Upper lobe of right lung (tissue), 1 donor: ENCODE results near the gene CMC1. TPM values are rescaled to one million over a fixed set of nuclear protein-coding genes. Genes with fewer than 3 reads are reported as not detected.
A peak's percentile ranks its signal among the peaks of the same experiment; 100 is the strongest.
"Not testable (repeated sequence)": the region's sequence is repeated elsewhere in the genome, so short reads cannot be mapped to it uniquely, and the experiment has no call there.

Experiments
- ATAC-seq: fragments of 200-7000 bp; cut with Tn5 transposase; one replicate; pipeline ENCODE4 v1.9.1; 2020; ENCODE audit warnings: mild to moderate bottlenecking, moderate library complexity
- DNase-seq: peaks from one replicate; pipeline ENCODE4 v3.0.0-alpha.2; 2020
- H3K27ac ChIP-seq: fragments of 200-600 bp; one replicate; pipeline ENCODE4 v1.8.0; 2022
- H3K27me3 ChIP-seq: fragments of 200-600 bp; one replicate; pipeline ENCODE4 v1.8.0; 2022; ENCODE audit warnings: mild to moderate bottlenecking
- H3K36me3 ChIP-seq: fragments of 200-600 bp; one replicate; pipeline ENCODE4 v1.8.0; 2022
- H3K4me1 ChIP-seq: fragments of 200-600 bp; one replicate; pipeline ENCODE4 v1.8.0; 2022
- H3K4me3 ChIP-seq: fragments of 200-600 bp; one replicate; pipeline ENCODE4 v1.8.0; 2022; ENCODE audit warnings: mild to moderate bottlenecking
- H3K9me3 ChIP-seq: fragments of 200-600 bp; one replicate; pipeline ENCODE4 v1.8.0; 2022
- CTCF ChIP-seq: fragments of 200-600 bp; IDR thresholded peaks from one replicate; pipeline ENCODE4 v1.8.0; 2022; ENCODE audit warnings: antibody characterized with exemption
- intact Hi-C: fragments of 100-400 bp; cut with DNase I; formaldehyde crosslinking; loops from one replicate; pipeline ENCODE4 v1.11.0; 2022
- total RNA-seq: library from RNA; stranded (reverse); fragmentation: NEBNext Ultra II Directional; extraction: Animal tissue kit (Norgen Biotek cat#: 25700); gene quantifications from one replicate; pipeline ENCODE4 v1.2.1, GENCODE V29; 2021
- donor health status: DM: no; HTN: yes; CAD: no; lungs with severe emphysema.

Gene CMC1
- total RNA-seq, 1 donor from 2014 or later: 17.8 TPM

- Histone ChIP-seq H3K4me1 (no peaks in the 10 kb centered on the region), H3K4me3 (no peak overlapping the region), H3K27ac (no peak overlapping the region), H3K36me3 (no peaks in the 10 kb centered on the region), H3K9me3 (peaks cover 6% of the 10 kb centered on the region), H3K27me3 (no peaks in the 10 kb centered on the region)
- intact Hi-C loops: no loop called here
- no peak for DNase-seq
- peak; percentile 25 for TF ChIP-seq CTCF
- ATAC-seq: peak; percentile 67
These were observed 26.8 kb downstream of the CMC1 start for GRCh38 chr3:28267984-28268849.

GRCh38 chr3:28268989-28269388, 27.6 kb downstream of the CMC1 start:
- ATAC-seq (no peak), DNase-seq (no peak)
- no peak overlapping the region for H3K27ac ChIP-seq
- H3K4me3 ChIP-seq: no peak overlapping the region
- intact Hi-C loops: no loop called here
- no peaks in the 10 kb centered on the region for H3K4me1 ChIP-seq
- no peak for TF ChIP-seq CTCF
- H3K27me3 ChIP-seq: no peaks in the 10 kb centered on the region
- no peaks in the 10 kb centered on the region for H3K36me3 ChIP-seq
- H3K9me3 ChIP-seq: peaks cover 7% of the 10 kb centered on the region

GRCh38 chr3:28269884-28270283, 28.5 kb downstream of the CMC1 start:
- H3K36me3 ChIP-seq, intact Hi-C loops, DNase-seq, H3K9me3 ChIP-seq, H3K27me3 ChIP-seq, H3K27ac ChIP-seq, H3K4me1 ChIP-seq, H3K4me3 ChIP-seq, ATAC-seq: not testable (repeated sequence)

GRCh38 chr3:28273837-28274236, 32.4 kb downstream of the CMC1 start:
- DNase-seq (no peak), ATAC-seq (no peak)
- peaks cover 7% of the 10 kb centered on the region for H3K9me3 ChIP-seq
- H3K27me3 ChIP-seq: no peaks in the 10 kb centered on the region
- no peak for TF ChIP-seq CTCF
- no peak overlapping the region for H3K27ac ChIP-seq
- intact Hi-C loops: no loop called here
- no peaks in the 10 kb centered on the region for H3K4me1 ChIP-seq
- no peak overlapping the region for H3K4me3 ChIP-seq
- H3K36me3 ChIP-seq: peaks cover 6% of the 10 kb centered on the region

GRCh38 chr3:28278918-28279317, 37.5 kb downstream of the CMC1 start:
- DNase-seq: no peak
- H3K9me3 ChIP-seq: no peaks in the 10 kb centered on the region
- no peaks in the 10 kb centered on the region for H3K27me3 ChIP-seq
- H3K27ac ChIP-seq: no peak overlapping the region
- peaks cover 6% of the 10 kb centered on the region for H3K36me3 ChIP-seq
- no peak for TF ChIP-seq CTCF
- no peaks in the 10 kb centered on the region for H3K4me1 ChIP-seq
- intact Hi-C loops: no loop called here
- ATAC-seq: no peak
- H3K4me3 ChIP-seq: no peak overlapping the region

- ATAC-seq (no peak), DNase-seq (no peak)
- H3K4me1 ChIP-seq: no peaks in the 10 kb centered on the region
- intact Hi-C loops: no loop called here
- peaks cover 6% of the 10 kb centered on the region for H3K36me3 ChIP-seq
- H3K9me3 ChIP-seq: no peaks in the 10 kb centered on the region
- H3K4me3 ChIP-seq: no peak overlapping the region
- no peak for TF ChIP-seq CTCF
- no peaks in the 10 kb centered on the region for H3K27me3 ChIP-seq
- no peak overlapping the region for H3K27ac ChIP-seq
These were observed 38.4 kb downstream of the CMC1 start for GRCh38 chr3:28279770-28280169.
